ENCODE data around the gene EIF2D. TPM values are rescaled to one million over a fixed set of nuclear protein-coding genes. Genes with fewer than 3 reads are reported as not detected.

The EIF2D gene
- total RNA-seq, 1 experiment from 2014 or later: 110 TPM

DNA sequence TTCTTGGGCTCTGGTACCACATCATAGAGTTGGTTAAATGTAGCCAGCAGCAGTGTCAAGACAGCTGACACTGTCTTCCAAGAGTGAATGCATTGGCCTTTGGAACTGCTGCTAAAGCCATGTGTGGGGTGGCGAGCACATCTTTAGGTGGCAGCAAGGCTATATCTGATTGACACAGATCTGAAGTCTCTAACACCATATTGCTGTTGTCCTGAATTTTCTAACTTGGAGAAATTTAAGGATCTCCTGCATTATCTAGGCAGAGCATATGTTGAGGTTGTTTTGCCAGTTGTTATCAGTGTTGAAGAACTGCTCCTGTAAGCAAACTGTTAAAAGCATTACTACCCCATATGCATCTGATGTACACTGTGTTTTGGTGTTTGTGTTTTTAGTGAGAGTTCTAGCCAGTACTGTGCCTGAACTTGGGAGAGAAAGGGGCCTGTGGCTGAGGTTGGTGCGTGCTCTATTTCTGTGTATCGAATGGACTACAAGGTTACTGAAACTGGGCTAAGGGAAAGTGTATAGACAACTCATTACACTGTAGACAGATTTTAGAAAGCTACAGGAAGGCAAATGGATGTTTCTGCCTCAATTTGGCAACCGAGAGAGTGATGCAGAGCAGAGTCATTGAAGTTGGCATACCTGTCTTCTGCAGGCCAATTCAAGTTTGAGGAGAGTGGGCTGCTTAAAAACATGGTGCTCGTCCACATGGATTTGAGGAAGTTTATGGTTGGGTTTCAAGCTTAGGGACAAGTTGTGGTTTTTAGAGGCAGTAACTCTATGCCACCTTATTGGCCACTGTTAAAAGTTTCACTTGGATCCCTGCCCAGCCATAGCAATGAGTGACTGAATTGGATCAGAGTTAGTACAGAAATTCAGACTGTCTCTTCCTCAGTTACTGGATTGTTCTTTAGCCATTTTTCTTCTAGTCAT lies 40.0 kb upstream of the EIF2D start:
- no peak overlapping the region for H2AFZ ChIP-seq (ENCODE audit: low read length)
- H3K79me2 ChIP-seq (ENCODE audit: low read length): no peaks in the 10 kb centered on the region
- no peak overlapping the region for H3K4me2 ChIP-seq (ENCODE audit: low read length)
- no peaks in the 10 kb centered on the region for H3F3A ChIP-seq (ENCODE audit: low read length, unreplicated experiment)
- H3K4me3 ChIP-seq (ENCODE audit: low read length): no peak overlapping the region
- ATAC-seq (no peak), DNase-seq (no peak)
- H3K4me1 ChIP-seq (ENCODE audit: insufficient read depth, low read length): peaks cover 16% of the 10 kb centered on the region
- BruUV-seq (replicated peaks): no TSS peak
- no peak overlapping the region for H3K9ac ChIP-seq (ENCODE audit: low read length)
- H3K27ac ChIP-seq (ENCODE audit: low read length): no peak overlapping the region
- CTCF ChIA-PET: interaction anchor here (0.5 kb wide), 2 partner anchors 11 to 40 kb away, joined by 3 read pairs; no protein-coding TSS in a partner anchor
- TF ChIP-seq EZH2 (IDR thresholded peaks at IDR 0.05; ENCODE audit: low read length, unreplicated experiment): no peak
- TF ChIP-seq, protein P1, sequence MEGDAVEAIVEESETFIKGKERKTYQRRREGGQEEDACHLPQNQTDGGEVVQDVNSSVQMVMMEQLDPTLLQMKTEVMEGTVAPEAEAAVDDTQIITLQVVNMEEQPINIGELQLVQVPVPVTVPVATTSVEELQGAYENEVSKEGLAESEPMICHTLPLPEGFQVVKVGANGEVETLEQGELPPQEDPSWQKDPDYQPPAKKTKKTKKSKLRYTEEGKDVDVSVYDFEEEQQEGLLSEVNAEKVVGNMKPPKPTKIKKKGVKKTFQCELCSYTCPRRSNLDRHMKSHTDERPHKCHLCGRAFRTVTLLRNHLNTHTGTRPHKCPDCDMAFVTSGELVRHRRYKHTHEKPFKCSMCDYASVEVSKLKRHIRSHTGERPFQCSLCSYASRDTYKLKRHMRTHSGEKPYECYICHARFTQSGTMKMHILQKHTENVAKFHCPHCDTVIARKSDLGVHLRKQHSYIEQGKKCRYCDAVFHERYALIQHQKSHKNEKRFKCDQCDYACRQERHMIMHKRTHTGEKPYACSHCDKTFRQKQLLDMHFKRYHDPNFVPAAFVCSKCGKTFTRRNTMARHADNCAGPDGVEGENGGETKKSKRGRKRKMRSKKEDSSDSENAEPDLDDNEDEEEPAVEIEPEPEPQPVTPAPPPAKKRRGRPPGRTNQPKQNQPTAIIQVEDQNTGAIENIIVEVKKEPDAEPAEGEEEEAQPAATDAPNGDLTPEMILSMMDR (conservative IDR thresholded peaks at IDR 0.05; ENCODE audit: low read depth, low read length): no peak
- no peak for TF ChIP-seq EZH2phosphoT487 (IDR thresholded peaks at IDR 0.05; ENCODE audit: borderline replicate concordance, low read length)
- H3K27me3 ChIP-seq (ENCODE audit: low read length): no peaks in the 10 kb centered on the region
- H3K9me2 ChIP-seq (replicated peaks; ENCODE audit: low read length): no peaks in the 10 kb centered on the region
- intact Hi-C loops (cut with micrococcal nuclease): no loop called here
- POLR2A ChIA-PET (ENCODE audit: unreplicated experiment): interaction anchor here (0.8 kb wide), 1 partner anchor 17 kb away, joined by 3 read pairs; no protein-coding TSS in a partner anchor
- no peaks in the 10 kb centered on the region for H3K9me3 ChIP-seq (ENCODE audit: low read length)
- no peaks in the 10 kb centered on the region for H4K20me1 ChIP-seq (ENCODE audit: low read length)
- peaks cover 6% of the 10 kb centered on the region for H3K36me3 ChIP-seq (ENCODE audit: low read depth, low read length)

DNA sequence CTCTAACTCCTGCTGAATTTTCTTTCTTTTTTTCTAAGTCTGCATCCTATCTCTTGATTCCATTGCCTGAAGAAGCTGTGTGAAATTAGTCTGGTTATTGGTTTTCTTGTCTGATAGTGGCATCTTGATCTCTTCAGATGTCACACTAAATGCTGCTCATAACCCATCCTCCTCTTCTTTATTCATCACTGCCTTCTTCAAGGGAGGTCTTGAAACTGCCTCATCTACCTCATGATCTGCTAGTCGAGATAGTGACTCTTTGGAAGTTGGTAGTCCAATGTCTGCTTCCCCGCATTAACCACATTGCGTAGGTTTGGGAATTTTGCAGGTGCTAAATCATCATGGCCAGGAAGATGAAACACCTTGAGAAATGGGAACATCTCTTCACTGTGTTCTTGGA lies 38.7 kb upstream of the EIF2D start:
- H3K9me3 ChIP-seq (ENCODE audit: low read length): no peaks in the 10 kb centered on the region
- no peaks in the 10 kb centered on the region for H3K27me3 ChIP-seq (ENCODE audit: low read length)
- H2AFZ ChIP-seq (ENCODE audit: low read length): no peak overlapping the region
- no peak for ATAC-seq
- ChIA-PET POLR2A (ENCODE audit: unreplicated experiment) (no interaction called here), CTCF (no interaction called here)
- TF ChIP-seq EZH2phosphoT487 (IDR thresholded peaks at IDR 0.05; ENCODE audit: borderline replicate concordance, low read length) (no peak), EZH2 (IDR thresholded peaks at IDR 0.05; ENCODE audit: low read length, unreplicated experiment) (no peak)
- TF ChIP-seq, protein P1 (conservative IDR thresholded peaks at IDR 0.05; ENCODE audit: low read depth, low read length): no peak
- no peak overlapping the region for H3K4me3 ChIP-seq (ENCODE audit: low read length)
- intact Hi-C loops (cut with micrococcal nuclease): no loop called here
- H3F3A ChIP-seq (ENCODE audit: low read length, unreplicated experiment): no peaks in the 10 kb centered on the region
- no peak overlapping the region for H3K27ac ChIP-seq (ENCODE audit: low read length)
- H4K20me1 ChIP-seq (ENCODE audit: low read length): no peaks in the 10 kb centered on the region
- no peak for DNase-seq
- no peak overlapping the region for H3K9ac ChIP-seq (ENCODE audit: low read length)
- no peak overlapping the region for H3K4me2 ChIP-seq (ENCODE audit: low read length)
- peaks cover 16% of the 10 kb centered on the region for H3K4me1 ChIP-seq (ENCODE audit: insufficient read depth, low read length)
- no peaks in the 10 kb centered on the region for H3K9me2 ChIP-seq (replicated peaks; ENCODE audit: low read length)
- H3K36me3 ChIP-seq (ENCODE audit: low read depth, low read length): peaks cover 7% of the 10 kb centered on the region
- H3K79me2 ChIP-seq (ENCODE audit: low read length): no peaks in the 10 kb centered on the region
- BruUV-seq (replicated peaks): no TSS peak

Measured in PC-3 (cell line).